ENCODE measurements around the gene SELPLG. TPM values are rescaled to one million over a fixed set of nuclear protein-coding genes. Genes with fewer than 3 reads are reported as not detected.

Gene SELPLG
- total RNA-seq, 4 donors from 2014 or later, result 2.4 to 9.4 (median 5.9) TPM

DNA sequence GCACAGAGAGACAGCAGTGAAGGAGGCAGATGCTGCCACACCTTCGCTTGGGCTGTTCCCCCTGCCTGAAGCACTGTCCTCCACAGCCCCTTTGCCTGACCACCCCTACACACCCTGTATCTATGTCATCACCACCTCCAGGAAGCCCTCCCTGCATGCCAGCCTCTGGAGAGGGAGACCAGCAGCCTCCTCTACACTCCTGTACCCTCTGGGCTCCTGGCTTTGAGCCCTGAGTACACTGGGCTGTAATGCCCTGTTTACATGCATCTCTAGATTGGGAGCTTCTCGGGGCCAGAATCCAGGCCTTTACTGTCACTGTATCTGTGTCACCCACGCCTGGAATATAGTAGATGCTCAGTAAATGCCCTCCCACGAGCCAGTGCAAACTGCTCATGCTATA is 30.0 kb downstream of the SELPLG start:
- Histone ChIP-seq H3K27ac (no peak overlapping the region), H3K36me3 (no peaks in the 10 kb centered on the region), H3K27me3 (no peaks in the 10 kb centered on the region), H3K4me1 (no peaks in the 10 kb centered on the region), H3K9me3 (no peaks in the 10 kb centered on the region), H3K4me3 (no peak overlapping the region)
- DNase-seq, result no peak
- TF ChIP-seq CTCF (IDR thresholded peaks at IDR 0.05) (no peak), POLR2A (IDR thresholded peaks at IDR 0.05) (no peak)

- TF ChIP-seq POLR2A (IDR thresholded peaks at IDR 0.05) (no peak), CTCF (IDR thresholded peaks at IDR 0.05) (no peak)
- Histone ChIP-seq H3K4me3 (no peak overlapping the region), H3K27me3 (no peaks in the 10 kb centered on the region)
Measured at GRCh38 chr12:108602976-108603704, 30.6 kb downstream of the SELPLG start.

GRCh38 chr12:108602209-108602705 is 31.4 kb downstream of the SELPLG start:
- no peak for TF ChIP-seq POLR2A (IDR thresholded peaks at IDR 0.05)
- TF ChIP-seq CTCF (IDR thresholded peaks at IDR 0.05), result no peak
- no peak for DNase-seq
- Histone ChIP-seq H3K9me3 (no peaks in the 10 kb centered on the region), H3K4me1 (no peaks in the 10 kb centered on the region), H3K36me3 (no peaks in the 10 kb centered on the region), H3K4me3 (no peak overlapping the region), H3K27me3 (no peaks in the 10 kb centered on the region), H3K27ac (no peak overlapping the region)

More at GRCh38 chr12:108602976-108603704, 30.6 kb downstream of the SELPLG start:
- no peak for DNase-seq
- Histone ChIP-seq H3K36me3 (no peaks in the 10 kb centered on the region), H3K4me1 (no peaks in the 10 kb centered on the region), H3K9me3 (no peaks in the 10 kb centered on the region), H3K27ac (no peak overlapping the region)

DNA sequence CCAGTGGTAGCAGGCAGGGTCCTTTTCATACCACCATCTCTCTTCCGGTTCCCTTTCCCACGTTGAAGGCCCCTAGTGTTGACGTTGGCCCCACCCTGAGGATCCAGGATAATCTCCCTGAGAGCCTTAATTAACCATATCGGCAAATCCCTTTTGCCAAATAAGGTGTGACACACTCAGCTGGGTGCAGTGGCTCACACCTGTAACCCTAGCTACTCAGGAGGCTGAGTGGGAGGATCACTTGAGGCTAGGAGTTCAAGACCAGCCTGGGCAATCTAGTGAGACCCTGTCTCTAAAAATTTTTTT is 33.0 kb downstream of the SELPLG start:
- no peak overlapping the region for H3K27ac ChIP-seq
- DNase-seq, result no peak
- H3K4me3 ChIP-seq, result no peak overlapping the region
- TF ChIP-seq CTCF (IDR thresholded peaks at IDR 0.05) (no peak), POLR2A (IDR thresholded peaks at IDR 0.05) (no peak)
- no peaks in the 10 kb centered on the region for H3K36me3 ChIP-seq
- H3K9me3 ChIP-seq, result no peaks in the 10 kb centered on the region
- H3K4me1 ChIP-seq, result no peaks in the 10 kb centered on the region
- no peaks in the 10 kb centered on the region for H3K27me3 ChIP-seq

DNA sequence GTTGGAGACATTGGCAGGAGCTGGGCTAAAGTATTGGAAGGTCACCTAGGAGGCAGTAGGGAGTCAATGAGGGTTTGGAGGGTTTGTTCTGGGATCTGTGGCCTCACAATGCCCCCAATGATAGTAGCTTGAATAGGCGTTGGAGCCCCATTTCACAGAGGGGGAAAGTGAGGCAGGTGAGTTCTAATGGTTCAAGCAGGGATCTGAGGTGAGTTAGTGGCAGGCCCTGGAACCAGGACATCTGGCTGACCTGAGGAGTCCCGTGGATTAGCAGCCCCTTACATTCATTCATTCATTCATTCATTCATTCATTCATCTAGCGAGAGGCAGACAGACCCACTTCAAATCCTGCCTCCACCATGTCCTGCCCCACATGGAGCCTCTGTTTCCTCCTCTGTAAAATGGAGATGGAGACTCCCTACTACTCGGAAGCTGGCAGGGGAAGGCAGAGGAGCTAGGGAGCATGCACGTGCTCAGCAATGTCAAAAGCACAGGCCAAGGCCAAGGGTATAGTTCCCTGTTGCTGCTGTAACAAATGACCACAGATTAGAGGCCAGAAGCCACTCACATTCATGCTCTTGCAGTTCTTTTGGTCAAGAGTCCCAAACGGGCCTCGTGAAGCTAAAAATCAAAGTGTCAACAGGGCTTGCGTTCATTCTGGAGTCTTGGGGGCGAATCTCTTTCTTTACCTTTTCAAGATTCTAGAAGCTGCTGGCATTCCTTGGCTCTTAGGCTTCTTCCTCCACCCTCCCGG is 33.6 kb downstream of the SELPLG start:
- H3K36me3 ChIP-seq, result no peaks in the 10 kb centered on the region
- no peaks in the 10 kb centered on the region for H3K4me1 ChIP-seq
- DNase-seq, result no peak
- TF ChIP-seq CTCF (IDR thresholded peaks at IDR 0.05) (no peak), POLR2A (IDR thresholded peaks at IDR 0.05) (no peak)
- no peak overlapping the region for H3K27ac ChIP-seq
- no peaks in the 10 kb centered on the region for H3K9me3 ChIP-seq
- H3K27me3 ChIP-seq, result no peaks in the 10 kb centered on the region
- H3K4me3 ChIP-seq, result no peak overlapping the region

Measured in Peyer's patch (tissue), 4 donors.